Hepatocyte (in vitro differentiated cells): ENCODE results near the gene PCDHGC3.

Experiments used
- CTCF ChIP-seq: fragments of 200-600 bp; sonication (generic); IDR thresholded peaks from 2 replicates; pipeline ENCODE4 v1.5.1; 2016; ENCODE audit warnings: antibody characterized with exemption, mild to moderate bottlenecking; ENCODE audit not compliant: poor library complexity
- EZH2 ChIP-seq: fragments of 200-600 bp; sonication (generic); IDR thresholded peaks from 2 replicates; pipeline ENCODE4 v1.6.1; 2016; ENCODE audit warnings: antibody characterized with exemption, mild to moderate bottlenecking, borderline replicate concordance
- EZH2phosphoT487 ChIP-seq: fragments of 200-600 bp; sonication (generic); IDR thresholded peaks from one replicate; pipeline ENCODE4 v1.6.1; 2018; ENCODE audit warnings: antibody characterized with exemption, mild to moderate bottlenecking, low read depth, moderate library complexity; ENCODE audit not compliant: unreplicated experiment, severe bottlenecking

GRCh38 chr5:141440341-141440740 is 35.4 kb upstream of the PCDHGC3 start:
- no peak for TF ChIP-seq CTCF
- TF ChIP-seq EZH2 = no peak
- no peak for TF ChIP-seq EZH2phosphoT487
